ENCODE data around the gene SHLD2.
"Not testable (repeated sequence)": the region's sequence is repeated elsewhere in the genome, so short reads cannot be mapped to it uniquely, and the experiment has no call there.

DNA sequence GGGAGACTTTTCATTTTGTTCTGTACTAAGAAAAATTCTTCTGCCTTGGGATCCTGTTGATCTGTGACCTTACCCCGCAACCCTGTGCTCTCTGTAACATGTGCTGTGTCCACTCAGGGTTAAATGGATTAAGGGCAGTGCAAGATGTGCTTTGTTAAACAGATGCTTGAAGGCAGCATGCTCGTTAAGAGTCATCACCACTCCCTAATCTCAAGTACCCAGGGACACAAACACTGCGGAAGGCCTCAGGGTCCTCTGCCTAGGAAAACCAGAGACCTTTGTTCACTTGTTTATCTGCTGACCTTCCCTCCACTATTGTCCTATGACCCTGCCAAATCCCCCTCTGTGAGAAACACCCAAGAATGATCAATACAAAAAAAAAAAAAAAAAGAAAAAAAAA is 13.4 kb upstream of the SHLD2 start:
- TF ChIP-seq, protein P1, sequence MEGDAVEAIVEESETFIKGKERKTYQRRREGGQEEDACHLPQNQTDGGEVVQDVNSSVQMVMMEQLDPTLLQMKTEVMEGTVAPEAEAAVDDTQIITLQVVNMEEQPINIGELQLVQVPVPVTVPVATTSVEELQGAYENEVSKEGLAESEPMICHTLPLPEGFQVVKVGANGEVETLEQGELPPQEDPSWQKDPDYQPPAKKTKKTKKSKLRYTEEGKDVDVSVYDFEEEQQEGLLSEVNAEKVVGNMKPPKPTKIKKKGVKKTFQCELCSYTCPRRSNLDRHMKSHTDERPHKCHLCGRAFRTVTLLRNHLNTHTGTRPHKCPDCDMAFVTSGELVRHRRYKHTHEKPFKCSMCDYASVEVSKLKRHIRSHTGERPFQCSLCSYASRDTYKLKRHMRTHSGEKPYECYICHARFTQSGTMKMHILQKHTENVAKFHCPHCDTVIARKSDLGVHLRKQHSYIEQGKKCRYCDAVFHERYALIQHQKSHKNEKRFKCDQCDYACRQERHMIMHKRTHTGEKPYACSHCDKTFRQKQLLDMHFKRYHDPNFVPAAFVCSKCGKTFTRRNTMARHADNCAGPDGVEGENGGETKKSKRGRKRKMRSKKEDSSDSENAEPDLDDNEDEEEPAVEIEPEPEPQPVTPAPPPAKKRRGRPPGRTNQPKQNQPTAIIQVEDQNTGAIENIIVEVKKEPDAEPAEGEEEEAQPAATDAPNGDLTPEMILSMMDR (IDR thresholded peaks at IDR 0.05 in 4 of 5, conservative IDR thresholded peaks at IDR 0.05 in 1 of 5) = not testable (repeated sequence)
- TF ChIP-seq POLR2A (IDR thresholded peaks at IDR 0.05) = not testable (repeated sequence)

All from gastrocnemius medialis (tissue), 4 donors.